T-helper 2 cell (primary cell): ENCODE data around the gene HIBADH.

Experiments
- DNase-seq, 5 experiments: peaks; one replicate each; pipeline versions ENCODE4 v3.0.0 to v3.0.0-alpha.2; 2012 to 2022

Gene HIBADH

DNA sequence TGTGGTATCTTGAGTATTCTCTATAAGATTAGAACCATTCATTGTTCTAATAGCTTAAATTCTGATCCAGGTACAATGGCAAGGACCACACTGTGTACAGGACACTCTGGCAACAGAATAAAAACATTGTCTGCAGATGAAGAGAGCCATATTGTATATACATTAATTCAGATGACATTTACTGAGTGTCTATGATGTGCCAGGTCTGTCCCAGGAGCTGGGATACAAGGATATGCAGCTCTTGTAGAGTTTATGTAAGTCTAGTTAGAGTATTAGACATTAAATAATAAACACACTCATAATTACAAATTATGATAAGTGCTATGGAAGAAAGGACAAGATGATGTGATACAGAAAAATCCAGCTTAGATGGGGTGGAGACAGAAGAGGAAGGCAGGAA lies 184.1 kb downstream of the HIBADH start:
- DNase-seq, result no peak

DNA sequence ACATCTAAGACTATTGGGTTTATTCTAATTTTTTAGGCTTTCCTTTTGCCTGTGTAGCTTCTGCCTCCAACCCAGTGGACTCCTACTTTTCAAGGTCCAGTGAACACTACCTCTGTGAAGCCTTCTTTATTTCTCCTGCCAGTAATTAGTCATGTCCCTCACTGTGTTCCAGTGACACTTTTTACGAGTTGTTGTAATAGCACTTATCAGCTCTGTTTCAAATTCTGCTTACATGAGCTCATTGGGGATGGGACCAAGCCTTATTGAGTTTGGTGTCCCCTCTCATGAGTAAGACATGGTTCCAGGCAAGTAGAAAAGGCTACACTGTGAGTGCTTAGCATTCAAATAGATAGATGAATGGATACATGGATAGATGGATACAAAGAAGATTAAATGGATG lies 184.6 kb downstream of the HIBADH start:
- no peak for DNase-seq

DNA sequence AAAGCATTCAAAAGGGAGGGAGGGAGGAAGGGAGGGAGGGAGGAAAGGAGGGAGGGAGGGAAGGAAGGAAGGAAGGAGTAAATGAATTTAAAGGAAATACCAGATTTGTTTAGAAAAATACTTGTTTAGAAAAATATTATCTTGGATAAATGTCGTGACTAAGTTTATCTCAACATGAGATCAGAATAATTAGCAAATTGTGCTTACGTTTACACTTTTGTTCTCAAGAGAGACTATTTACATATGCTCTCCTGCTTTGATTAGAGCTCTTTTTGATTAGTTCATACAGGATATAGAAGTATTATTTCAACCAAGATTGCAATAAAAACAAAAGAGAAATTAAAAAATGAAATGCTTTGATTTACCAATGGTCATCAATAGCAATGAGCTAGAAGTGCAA lies 186.2 kb downstream of the HIBADH start:
- no peak for DNase-seq
